GM12878 (cell line): ENCODE data around the gene EPGN.

Experiments used
- HCFC1 ChIP-seq: fragments of 150-350 bp; IDR thresholded peaks from 2 replicates; pipeline ENCODE4 v1.6.1; 2014; ENCODE audit warnings: low read length
- HDAC2 ChIP-seq: fragments of 200-600 bp; sonication (generic); IDR thresholded peaks from 2 replicates; pipeline ENCODE4 v1.6.1; 2017
- KDM1A ChIP-seq: fragments of 200-600 bp; sonication (generic); IDR thresholded peaks from 2 replicates; pipeline ENCODE4 v1.6.1; 2016; ENCODE audit warnings: borderline replicate concordance
- POLR2A ChIP-seq: IDR thresholded peaks from 2 replicates; pipeline ENCODE4 v1.6.1; 2011; ENCODE audit warnings: low read depth, mild to moderate bottlenecking, low read length
- TCF7 ChIP-seq: IDR thresholded peaks from 2 replicates; pipeline ENCODE4 v1.6.1; 2014; ENCODE audit warnings: antibody characterized with exemption, borderline replicate concordance
- USF1 ChIP-seq: IDR thresholded peaks from 2 replicates; pipeline ENCODE4 v1.6.1; 2011; ENCODE audit warnings: borderline replicate concordance, low read depth, mild to moderate bottlenecking, moderate library complexity, mixed read lengths, low read length; ENCODE audit not compliant: insufficient read depth; ENCODE audit errors: extremely low read length
- ZBED1 ChIP-seq: IDR thresholded peaks from 2 replicates; pipeline ENCODE4 v1.6.1; 2016; ENCODE audit warnings: borderline replicate concordance
- ZSCAN29 ChIP-seq: fragments of 450-650 bp; IDR thresholded peaks from 2 replicates; pipeline ENCODE4 v1.6.1; 2017; ENCODE audit warnings: mild to moderate bottlenecking, moderate library complexity
- TF ChIP-seq, protein P1 (sequence below): IDR thresholded peaks from 2 replicates; pipeline ENCODE4 v1.6.1; 2012; ENCODE audit warnings: mild to moderate bottlenecking, low read depth, low read length
- TF ChIP-seq, protein P2 (sequence below), 3 experiments: IDR thresholded peaks in 2 of 3; conservative IDR thresholded peaks in 1 of 3; 2 replicates each; pipeline ENCODE4 v1.5.1; 2011; ENCODE audit warnings: low read depth in 3 of 3, low read length in 3 of 3, mild to moderate bottlenecking in 3 of 3, control low read depth in 2 of 3, moderate library complexity in 2 of 3, inconsistent platforms in 1 of 3, mixed read lengths in 1 of 3; ENCODE audit not compliant: control insufficient read depth in 2 of 3, insufficient read depth in 1 of 3; ENCODE audit errors: extremely low read depth in 1 of 3

DNA sequence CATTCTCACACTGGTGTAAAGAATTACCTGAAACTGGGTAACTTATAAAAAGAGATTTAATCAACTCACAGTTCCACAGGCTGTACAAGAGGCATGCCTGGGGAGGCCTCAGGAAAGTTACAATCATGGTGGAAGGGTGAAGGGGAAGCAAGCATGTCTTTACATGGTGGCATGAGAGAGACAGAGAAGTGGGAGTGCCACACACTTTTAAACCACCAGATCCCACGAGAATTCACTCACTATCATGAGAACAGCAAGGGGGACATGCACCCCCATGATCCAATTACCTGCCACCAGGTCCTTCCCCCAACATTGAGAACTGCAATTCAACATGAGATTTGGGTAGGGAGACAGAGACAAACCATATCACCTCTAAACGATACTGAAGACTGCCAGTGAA, 23.0 kb downstream of the EPGN start:
- TF ChIP-seq POLR2A (no peak), ZBED1 (no peak), KDM1A (no peak), TCF7 (no peak), USF1 (no peak), HCFC1 (no peak), ZSCAN29 (no peak), HDAC2 (no peak)
- TF ChIP-seq, protein P1, sequence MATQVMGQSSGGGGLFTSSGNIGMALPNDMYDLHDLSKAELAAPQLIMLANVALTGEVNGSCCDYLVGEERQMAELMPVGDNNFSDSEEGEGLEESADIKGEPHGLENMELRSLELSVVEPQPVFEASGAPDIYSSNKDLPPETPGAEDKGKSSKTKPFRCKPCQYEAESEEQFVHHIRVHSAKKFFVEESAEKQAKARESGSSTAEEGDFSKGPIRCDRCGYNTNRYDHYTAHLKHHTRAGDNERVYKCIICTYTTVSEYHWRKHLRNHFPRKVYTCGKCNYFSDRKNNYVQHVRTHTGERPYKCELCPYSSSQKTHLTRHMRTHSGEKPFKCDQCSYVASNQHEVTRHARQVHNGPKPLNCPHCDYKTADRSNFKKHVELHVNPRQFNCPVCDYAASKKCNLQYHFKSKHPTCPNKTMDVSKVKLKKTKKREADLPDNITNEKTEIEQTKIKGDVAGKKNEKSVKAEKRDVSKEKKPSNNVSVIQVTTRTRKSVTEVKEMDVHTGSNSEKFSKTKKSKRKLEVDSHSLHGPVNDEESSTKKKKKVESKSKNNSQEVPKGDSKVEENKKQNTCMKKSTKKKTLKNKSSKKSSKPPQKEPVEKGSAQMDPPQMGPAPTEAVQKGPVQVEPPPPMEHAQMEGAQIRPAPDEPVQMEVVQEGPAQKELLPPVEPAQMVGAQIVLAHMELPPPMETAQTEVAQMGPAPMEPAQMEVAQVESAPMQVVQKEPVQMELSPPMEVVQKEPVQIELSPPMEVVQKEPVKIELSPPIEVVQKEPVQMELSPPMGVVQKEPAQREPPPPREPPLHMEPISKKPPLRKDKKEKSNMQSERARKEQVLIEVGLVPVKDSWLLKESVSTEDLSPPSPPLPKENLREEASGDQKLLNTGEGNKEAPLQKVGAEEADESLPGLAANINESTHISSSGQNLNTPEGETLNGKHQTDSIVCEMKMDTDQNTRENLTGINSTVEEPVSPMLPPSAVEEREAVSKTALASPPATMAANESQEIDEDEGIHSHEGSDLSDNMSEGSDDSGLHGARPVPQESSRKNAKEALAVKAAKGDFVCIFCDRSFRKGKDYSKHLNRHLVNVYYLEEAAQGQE: no peak
- TF ChIP-seq, protein P2, sequence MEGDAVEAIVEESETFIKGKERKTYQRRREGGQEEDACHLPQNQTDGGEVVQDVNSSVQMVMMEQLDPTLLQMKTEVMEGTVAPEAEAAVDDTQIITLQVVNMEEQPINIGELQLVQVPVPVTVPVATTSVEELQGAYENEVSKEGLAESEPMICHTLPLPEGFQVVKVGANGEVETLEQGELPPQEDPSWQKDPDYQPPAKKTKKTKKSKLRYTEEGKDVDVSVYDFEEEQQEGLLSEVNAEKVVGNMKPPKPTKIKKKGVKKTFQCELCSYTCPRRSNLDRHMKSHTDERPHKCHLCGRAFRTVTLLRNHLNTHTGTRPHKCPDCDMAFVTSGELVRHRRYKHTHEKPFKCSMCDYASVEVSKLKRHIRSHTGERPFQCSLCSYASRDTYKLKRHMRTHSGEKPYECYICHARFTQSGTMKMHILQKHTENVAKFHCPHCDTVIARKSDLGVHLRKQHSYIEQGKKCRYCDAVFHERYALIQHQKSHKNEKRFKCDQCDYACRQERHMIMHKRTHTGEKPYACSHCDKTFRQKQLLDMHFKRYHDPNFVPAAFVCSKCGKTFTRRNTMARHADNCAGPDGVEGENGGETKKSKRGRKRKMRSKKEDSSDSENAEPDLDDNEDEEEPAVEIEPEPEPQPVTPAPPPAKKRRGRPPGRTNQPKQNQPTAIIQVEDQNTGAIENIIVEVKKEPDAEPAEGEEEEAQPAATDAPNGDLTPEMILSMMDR (IDR thresholded peaks at IDR 0.05 in 2 of 3, conservative IDR thresholded peaks at IDR 0.05 in 1 of 3; ENCODE audit: control insufficient read depth in 2 of 3, extremely low read depth in 1 of 3, insufficient read depth in 1 of 3, low read depth in 3 of 3, low read length in 3 of 3): no peak
